GM12865 (cell line): ENCODE results near the gene CXCR1.

Experiments used
- DNase-seq: peaks from one replicate; pipeline ENCODE4 v3.0.0; 2010; ENCODE audit warnings: low read depth
- H3K4me3 ChIP-seq: 2 replicates; pipeline ENCODE4 v1.5.1; 2011; ENCODE audit warnings: mild to moderate bottlenecking, low read depth, low read length, control low read depth
- TF ChIP-seq, protein P1 (sequence below): IDR thresholded peaks from 2 replicates; pipeline ENCODE4 v1.5.1; 2011; ENCODE audit warnings: low read length, control low read depth, low read depth, inconsistent platforms; ENCODE audit not compliant: insufficient read depth; ENCODE audit errors: missing control alignments

The CXCR1 gene

DNA sequence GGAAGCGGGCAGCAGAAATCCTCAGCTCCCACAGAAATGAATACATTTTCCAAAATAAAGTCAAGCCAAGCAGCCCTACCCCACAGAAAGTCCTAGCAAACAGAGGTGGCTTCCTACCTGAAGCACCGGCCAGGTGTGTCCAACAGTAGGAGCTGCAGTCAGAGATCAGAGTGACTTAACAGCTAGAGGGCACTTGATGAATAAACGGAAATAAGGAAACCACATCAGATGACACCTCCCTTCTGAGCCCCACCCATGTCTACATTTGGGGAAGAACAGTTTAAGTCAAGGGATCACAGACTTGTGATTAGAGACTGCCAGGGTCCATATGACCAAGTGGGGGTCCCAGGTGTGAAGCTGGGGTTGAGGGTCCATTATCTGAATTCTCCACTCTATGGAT, at the start of gene CXCR1:
Gene CXCR1 (minus strand): TSS at position 172 of the 400 bp plus-strand sequence. CDS start 1,751 bp downstream, outside the sequence.
- no peak within 1 kb of the TSS for H3K4me3 ChIP-seq
- DNase-seq = peak; percentile 21
- TF ChIP-seq, protein P1, sequence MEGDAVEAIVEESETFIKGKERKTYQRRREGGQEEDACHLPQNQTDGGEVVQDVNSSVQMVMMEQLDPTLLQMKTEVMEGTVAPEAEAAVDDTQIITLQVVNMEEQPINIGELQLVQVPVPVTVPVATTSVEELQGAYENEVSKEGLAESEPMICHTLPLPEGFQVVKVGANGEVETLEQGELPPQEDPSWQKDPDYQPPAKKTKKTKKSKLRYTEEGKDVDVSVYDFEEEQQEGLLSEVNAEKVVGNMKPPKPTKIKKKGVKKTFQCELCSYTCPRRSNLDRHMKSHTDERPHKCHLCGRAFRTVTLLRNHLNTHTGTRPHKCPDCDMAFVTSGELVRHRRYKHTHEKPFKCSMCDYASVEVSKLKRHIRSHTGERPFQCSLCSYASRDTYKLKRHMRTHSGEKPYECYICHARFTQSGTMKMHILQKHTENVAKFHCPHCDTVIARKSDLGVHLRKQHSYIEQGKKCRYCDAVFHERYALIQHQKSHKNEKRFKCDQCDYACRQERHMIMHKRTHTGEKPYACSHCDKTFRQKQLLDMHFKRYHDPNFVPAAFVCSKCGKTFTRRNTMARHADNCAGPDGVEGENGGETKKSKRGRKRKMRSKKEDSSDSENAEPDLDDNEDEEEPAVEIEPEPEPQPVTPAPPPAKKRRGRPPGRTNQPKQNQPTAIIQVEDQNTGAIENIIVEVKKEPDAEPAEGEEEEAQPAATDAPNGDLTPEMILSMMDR = no peak

DNA sequence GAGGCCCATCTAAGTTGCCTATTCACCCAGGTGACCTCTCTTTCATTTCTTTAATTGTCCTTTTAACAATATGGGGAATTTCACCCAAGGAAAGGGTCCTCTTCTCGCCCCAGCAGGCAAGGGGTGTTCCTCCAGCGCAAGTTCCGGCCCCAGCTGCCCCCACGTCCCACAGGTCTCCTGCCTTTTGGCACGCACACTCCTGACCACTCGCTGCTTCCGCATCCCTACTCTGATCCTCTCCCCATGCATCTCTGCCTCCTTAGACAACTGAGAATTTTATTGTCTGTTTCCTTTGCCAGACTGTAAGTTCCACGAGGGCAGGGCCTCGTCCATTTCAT, 49.5 kb upstream of the CXCR1 start:
- peak overlapping the region; percentile 74 for H3K4me3 ChIP-seq
- no peak for DNase-seq
- TF ChIP-seq, protein P1 = no peak

DNA sequence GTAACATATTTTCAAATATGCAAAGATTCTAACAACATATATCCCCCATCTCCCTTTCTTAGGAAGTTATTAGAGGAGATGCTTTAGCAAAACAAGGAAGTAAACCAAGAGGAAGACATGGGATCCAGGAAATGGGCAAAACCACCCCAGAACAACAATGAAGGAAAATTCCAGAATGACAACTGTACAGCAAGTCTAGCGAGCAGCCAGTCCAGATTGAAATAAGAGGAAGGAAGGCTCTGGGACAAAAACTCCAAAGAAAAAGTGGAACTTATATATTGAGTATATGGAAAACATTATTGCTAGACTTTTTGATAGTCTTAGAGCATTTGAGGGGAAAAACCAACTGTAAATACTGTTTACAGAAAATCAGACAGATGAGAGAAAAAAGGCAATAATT, 47.4 kb upstream of the CXCR1 start:
- H3K4me3 ChIP-seq = no peak overlapping the region
- DNase-seq = no peak
- TF ChIP-seq, protein P1 = no peak

DNA sequence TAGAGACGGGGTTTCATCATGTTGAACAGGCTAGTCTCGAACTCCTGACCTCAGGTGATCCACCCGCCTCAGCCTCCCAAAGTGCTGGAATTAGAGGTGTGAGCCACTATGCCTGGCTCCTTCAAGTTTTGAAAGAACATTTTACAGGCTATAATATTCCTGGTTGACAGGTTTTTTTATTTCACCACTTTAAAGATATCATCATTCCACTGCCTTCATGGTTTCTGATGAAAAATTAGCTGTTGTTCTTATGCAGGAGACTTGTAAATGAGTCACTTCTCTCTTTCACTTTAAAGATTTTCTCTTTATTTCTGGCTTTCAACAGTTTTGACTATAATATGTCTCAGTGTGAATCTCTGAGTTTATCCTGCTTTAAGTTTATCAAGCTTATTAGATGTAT, 42.3 kb upstream of the CXCR1 start:
- DNase-seq = no peak
- TF ChIP-seq, protein P1 = no peak
- H3K4me3 ChIP-seq = no peak overlapping the region

DNA sequence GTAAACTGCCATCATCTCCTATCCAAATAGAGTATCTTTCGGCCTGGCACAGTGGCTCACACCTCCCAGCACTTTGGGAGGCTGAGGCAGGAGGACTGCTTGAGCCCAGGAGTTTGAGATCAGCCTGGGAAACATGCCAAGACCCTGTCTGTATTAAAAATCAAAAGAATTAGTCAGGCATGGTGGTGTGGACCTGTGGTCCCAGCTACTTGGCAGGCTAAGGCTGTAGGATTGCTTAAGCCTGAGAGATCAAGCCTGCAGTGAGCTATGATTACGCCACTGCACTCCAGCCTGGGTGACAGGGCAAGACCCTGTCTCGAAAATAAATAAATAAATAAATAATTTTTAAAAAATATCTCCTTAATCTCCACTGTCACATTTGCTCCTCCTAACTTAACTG, 35.5 kb upstream of the CXCR1 start:
- no peak overlapping the region for H3K4me3 ChIP-seq
- no peak for DNase-seq
- TF ChIP-seq, protein P1 = no peak

DNA sequence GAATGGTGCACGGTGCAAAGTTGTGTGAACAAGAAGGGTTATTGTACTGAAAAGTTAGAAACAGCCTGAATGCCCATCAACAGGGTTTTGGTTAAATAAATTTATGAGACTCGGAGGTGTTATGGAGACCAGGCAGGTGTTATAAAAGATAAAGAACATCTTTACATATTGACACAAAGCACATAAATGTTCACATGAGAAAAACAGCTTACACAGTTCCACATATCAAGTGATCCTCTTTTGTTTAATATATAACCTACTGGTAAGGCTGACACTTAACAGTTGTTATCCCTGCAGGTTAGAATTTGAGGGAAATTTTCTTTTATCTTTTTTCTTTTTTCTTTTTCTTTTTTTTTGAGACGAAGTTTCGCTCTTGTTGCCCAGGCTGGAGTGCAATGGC, 30.2 kb upstream of the CXCR1 start:
- no peak overlapping the region for H3K4me3 ChIP-seq
- DNase-seq = no peak
- TF ChIP-seq, protein P1 = no peak

DNA sequence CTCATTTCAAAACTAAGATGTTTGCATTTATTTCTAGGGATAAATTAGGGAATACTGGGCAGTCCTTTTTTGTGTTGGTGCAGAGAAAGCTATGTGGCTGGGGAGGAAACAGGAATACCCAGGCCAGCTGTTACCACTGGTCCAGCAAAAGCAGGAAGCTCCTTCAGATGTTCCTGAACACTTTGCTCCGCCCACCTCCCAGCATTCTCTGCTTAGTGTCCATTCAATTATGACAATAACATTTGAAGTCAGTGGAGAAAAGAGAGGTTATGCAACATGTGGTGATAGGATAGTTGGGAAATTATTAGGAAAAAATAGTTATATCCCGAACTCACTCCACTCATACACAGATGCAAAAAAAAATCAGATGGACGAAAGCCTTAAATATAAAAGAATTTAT, 28.1 kb upstream of the CXCR1 start:
- no peak for DNase-seq
- H3K4me3 ChIP-seq = no peak overlapping the region
- TF ChIP-seq, protein P1 = no peak
